GM13977 (cell line): ENCODE data around the gene PADI4.

ENCODE experiments used
- DNase-seq: peaks from one replicate; pipeline ENCODE4 v3.0.0; 2012; ENCODE audit warnings: low spot score
- CTCF ChIP-seq: IDR thresholded peaks from 2 replicates; pipeline ENCODE4 v1.5.1; 2012; ENCODE audit warnings: mild to moderate bottlenecking, control low read depth; ENCODE audit not compliant: insufficient read depth; ENCODE audit errors: extremely low read depth, missing control alignments
- in situ Hi-C: fragments of 300-500 bp; cut with MboI; formaldehyde crosslinking; loops from one replicate; pipeline ENCODE4 v1.12.0; 2022; ENCODE audit warnings: low sequenced_read_pairs, low pct_unique_long_range_greater_than_20kb, mixed read lengths, inconsistent platforms; ENCODE audit not compliant: unreplicated experiment

PADI4 gene

GRCh38 chr1:17290553-17290952, 17.4 kb upstream of the PADI4 start:
- DNase-seq, result no peak
- in situ Hi-C loops, result no loop called here
- TF ChIP-seq CTCF, result no peak

- TF ChIP-seq CTCF, result no peak
- in situ Hi-C loops, result no loop called here
- DNase-seq, result no peak
Measured at GRCh38 chr1:17292299-17293160, 15.5 kb upstream of the PADI4 start.

DNA sequence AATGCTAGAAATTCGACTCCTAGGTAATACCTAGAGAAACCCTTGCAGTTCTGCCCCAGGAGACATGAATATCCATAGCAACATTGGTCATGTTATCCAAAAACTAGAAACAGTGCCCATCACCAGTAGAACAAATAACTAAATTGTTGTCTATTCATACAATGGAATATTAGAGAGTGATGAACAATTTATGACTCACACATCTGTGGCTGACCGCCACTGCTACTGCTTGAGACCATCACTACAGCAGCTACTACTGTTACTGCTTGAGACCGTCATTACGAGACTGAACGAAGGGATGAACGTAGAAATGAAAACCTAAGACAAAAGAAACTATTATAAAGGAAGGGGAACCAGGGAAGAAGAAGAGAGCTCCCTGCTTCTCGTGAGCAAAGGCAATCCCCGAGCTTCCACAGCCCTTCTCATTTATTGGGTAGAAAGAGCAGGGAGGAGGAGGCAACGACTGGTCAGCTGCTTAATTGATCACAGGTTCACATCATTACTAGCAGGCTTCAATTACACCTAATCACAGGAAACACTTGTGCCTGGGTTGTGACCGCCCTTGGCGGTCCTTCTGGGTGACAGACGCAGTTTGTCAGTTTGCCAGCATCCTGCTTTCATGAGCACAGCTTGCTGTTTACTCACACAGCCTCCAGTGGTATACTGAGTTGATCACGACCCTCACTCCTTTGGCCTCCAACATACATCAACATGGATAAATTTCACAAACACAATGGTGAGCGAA, 14.1 kb upstream of the PADI4 start:
- in situ Hi-C loops, result no loop called here
- TF ChIP-seq CTCF, result no peak
- DNase-seq, result no peak

DNA sequence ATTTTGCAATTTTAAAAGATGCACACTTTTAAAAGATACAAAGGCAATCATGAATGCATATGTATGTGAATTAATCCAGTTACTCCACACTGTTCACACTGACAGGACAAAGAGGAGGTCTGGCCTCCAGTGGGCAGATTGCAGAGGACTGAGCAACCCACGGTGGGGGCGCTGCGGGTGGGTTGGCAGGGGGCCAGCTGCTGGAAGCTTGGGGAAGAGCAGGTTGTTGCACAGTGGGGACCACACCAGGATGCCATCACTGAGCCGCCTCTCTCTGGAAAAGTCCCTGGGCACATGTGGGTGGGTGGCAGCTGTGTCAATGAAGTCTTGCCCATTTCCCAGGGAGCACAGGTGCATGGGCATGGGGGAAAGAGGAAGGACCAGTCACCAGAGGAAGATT, 12.7 kb upstream of the PADI4 start:
- TF ChIP-seq CTCF, result no peak

DNA sequence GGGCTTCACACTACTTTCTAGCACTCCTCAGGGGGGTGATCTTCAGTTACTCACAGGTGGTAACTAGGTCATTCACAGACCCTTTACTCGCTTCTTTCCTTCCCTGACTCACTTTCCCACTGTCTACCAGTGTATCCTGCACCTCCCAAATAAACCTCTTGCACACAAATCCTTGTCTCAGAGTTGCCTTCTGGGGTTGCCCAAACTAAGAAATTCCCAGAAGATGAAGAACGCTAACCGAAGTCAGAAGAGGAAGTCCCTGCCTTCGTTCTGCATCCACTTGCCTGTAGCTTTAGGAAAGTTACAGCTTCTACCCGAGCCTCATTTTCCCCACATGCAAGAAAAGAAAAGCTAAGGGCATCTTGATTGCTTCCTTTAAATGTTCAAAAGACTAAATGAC, 11.9 kb upstream of the PADI4 start:
- no peak for DNase-seq
- in situ Hi-C loops, result no loop called here
- TF ChIP-seq CTCF, result no peak

More for the DNA sequence above, 12.7 kb upstream of the PADI4 start:
- in situ Hi-C loops, result no loop called here
- no peak for DNase-seq

DNA sequence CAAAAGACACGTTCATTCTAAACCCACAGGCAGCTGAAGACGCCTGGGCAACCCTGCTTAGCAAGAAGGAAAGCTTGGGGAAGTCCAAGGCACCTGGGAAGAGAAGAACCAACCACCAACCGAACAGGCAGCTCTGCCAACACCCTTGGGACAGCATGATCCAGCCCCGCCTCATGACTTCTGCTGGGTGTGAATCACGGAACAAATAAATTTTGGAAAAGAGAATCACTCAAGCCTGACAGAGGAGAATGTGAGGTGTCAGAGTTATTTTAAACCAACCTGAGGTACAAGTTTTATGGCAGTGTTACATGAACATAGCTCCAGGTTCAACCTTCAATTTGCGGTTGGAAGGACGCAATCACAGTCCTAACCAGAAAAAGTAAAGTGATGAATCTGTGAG, 10.0 kb upstream of the PADI4 start:
- no peak for TF ChIP-seq CTCF
- DNase-seq, result no peak
- in situ Hi-C loops, result no loop called here
